Measurements from ENCODE around the gene EPS8.
"Not testable (repeated sequence)": the region's sequence is repeated elsewhere in the genome, so short reads cannot be mapped to it uniquely, and the experiment has no call there.

Gene EPS8

DNA sequence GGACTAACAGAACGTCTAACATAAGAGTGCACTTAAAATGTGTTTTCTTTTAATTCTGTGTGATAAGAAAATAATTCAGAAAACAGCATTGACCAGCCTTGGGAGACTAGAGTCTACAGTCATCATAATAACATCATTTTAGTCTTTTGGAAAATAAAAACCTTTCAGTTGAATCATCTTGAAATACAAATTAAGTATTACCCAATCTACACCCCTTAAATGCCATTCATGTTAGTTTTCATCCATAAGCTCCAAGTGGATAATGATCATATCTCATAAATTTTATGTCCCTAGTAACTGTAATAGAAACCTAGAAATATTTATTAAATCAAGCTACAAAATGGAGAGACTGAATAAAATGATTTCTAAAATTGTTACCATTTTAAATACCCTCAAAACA lies 32.4 kb downstream of the EPS8 start:
- TF ChIP-seq, protein P1, sequence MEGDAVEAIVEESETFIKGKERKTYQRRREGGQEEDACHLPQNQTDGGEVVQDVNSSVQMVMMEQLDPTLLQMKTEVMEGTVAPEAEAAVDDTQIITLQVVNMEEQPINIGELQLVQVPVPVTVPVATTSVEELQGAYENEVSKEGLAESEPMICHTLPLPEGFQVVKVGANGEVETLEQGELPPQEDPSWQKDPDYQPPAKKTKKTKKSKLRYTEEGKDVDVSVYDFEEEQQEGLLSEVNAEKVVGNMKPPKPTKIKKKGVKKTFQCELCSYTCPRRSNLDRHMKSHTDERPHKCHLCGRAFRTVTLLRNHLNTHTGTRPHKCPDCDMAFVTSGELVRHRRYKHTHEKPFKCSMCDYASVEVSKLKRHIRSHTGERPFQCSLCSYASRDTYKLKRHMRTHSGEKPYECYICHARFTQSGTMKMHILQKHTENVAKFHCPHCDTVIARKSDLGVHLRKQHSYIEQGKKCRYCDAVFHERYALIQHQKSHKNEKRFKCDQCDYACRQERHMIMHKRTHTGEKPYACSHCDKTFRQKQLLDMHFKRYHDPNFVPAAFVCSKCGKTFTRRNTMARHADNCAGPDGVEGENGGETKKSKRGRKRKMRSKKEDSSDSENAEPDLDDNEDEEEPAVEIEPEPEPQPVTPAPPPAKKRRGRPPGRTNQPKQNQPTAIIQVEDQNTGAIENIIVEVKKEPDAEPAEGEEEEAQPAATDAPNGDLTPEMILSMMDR (IDR thresholded peaks at IDR 0.05; ENCODE audit: low read depth, low read length), result no peak
- no peak for DNase-seq (ENCODE audit: extremely low read depth, low read depth)

DNA sequence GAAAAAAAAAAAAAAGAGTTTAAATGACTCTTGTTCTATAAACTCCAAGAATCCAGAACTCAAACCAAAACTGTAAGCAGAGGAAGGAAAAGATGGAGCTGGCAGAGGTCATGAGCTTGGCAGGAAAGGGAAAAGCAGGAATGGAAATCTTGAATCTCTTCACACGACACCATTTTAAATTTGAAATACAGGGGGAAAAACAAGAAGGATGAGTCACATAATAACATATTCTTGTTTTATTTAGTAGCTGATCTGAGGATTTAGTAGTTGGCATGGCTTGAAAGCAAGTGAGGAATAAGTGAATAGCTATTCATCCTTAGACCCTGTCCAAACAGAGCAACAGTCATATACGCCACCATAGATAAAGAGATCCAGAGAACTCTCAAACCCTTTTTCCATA lies 35.0 kb downstream of the EPS8 start:
- DNase-seq (ENCODE audit: extremely low read depth, low read depth), result no peak
- TF ChIP-seq, protein P1 (IDR thresholded peaks at IDR 0.05; ENCODE audit: low read depth, low read length), result no peak

DNA sequence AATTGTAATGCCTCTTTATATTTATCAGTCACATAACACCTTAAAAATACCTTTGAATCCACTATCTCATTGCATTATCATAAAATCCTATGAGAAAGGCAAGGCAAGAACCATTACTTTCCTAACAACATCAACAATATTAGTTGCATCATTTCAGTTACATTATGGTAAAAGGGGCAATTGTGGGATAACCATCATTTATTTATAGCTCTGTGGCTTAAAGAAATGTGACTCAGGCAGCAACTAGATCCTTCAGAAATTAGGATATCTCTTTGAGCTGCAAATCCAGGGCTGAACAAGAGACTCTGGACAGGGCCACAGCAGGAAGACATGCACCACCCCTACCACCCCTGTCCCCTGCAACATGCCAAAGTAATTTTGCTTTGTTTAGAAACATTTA lies 36.4 kb downstream of the EPS8 start:
- TF ChIP-seq, protein P1 (IDR thresholded peaks at IDR 0.05; ENCODE audit: low read depth, low read length), result no peak
- DNase-seq (ENCODE audit: extremely low read depth, low read depth), result no peak

DNA sequence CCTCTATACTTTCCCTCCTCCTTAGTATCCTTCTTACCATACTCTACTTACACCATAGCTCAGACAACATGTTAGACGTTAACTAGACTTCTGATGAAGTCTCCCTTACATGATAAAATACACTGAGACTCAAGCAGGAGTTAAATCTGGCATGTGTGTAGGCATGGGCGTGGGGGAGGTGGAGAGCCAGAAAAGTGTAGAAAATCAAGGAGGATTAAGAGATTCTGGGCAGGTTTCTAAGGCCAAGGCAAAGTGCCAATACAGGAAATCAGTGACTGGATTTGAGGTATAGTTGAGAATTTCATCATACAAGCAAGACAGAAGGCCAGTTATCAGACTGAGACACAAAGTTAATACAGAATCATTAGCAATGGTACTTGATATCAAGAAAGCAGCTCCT lies 37.4 kb downstream of the EPS8 start:
- DNase-seq (ENCODE audit: extremely low read depth, low read depth), result no peak
- TF ChIP-seq, protein P1 (IDR thresholded peaks at IDR 0.05; ENCODE audit: low read depth, low read length), result no peak

DNA sequence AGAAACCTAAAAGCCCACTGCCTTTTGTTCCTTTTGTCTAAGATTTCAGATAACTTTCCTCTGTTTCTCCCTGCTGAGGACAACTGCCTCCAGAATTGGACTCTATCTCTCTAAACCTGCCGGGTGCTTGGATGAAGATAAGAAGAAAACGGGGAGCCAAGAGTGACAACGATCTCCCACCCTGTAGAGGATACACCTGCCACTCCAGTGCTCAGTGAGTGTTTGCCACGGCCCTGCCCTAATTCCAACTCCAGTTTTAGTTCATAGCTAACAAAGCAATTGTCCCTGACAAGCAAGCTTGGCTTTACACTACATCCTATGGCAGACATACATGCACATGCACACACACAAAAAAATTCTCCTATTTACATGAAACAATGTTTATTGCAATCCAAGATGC lies 39.3 kb downstream of the EPS8 start:
- TF ChIP-seq, protein P1 (IDR thresholded peaks at IDR 0.05; ENCODE audit: low read depth, low read length), result no peak
- no peak for DNase-seq (ENCODE audit: extremely low read depth, low read depth)

DNA sequence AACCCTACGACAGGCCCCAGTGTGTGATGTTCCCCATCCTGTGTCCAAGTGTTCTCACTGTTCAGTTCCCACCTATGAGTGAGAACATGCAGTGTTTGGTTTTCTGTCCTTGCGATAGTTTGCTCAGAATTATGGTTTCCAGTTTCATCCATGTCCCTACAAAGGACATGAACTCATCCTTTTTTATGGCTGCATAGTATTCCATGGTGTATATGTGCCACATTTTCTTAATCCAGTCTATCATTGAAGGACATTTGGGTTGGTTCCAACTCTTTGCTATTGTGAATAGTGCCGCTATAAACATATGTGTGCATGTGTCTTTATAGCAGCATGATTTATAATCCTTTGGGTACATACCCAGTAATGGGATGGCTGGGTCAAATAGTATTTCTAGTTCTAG lies 47.3 kb downstream of the EPS8 start:
- DNase-seq (ENCODE audit: extremely low read depth, low read depth), result not testable (repeated sequence)

DNA sequence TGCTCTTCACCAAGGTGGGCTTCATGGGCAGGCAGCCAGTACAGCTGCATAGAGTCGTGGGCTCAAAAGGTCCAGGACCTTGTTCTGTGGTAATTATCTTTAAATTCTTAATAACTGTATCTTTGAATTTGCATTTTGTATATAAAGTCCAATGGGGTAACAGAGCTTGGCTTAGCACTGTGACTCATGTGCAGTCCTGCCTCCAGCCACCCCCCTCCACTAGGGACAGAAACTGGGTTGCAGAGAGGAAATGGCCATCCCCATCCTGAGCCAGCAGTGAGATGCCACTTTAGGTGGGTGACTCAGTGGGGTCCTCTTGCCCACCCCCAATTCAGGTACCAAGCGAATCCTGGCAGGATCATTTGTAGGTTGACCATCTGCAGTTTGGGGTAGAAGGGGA lies 48.1 kb downstream of the EPS8 start:
- TF ChIP-seq, protein P1 (IDR thresholded peaks at IDR 0.05; ENCODE audit: low read depth, low read length), result no peak

DNA sequence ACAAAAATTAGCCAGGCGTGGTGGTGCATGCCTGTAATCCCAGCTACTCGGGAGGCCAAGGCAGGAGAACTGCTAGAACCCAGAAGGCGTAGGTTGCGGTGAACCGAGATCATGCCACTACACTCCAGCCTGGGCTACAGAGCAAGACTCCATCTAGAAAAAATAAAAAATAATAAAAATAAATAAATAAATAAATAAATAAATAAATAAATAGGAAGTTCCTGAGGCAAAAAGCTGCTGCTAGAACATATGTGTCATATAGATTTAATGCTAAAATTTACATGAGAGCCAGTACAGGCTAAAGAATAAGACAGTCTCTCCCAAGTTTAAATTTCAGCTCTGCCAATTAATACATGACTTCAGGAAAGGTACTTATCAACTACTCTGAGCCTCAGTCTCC lies 48.8 kb downstream of the EPS8 start:
- DNase-seq (ENCODE audit: extremely low read depth, low read depth), result not testable (repeated sequence)

More for the DNA sequence above, 48.1 kb downstream of the EPS8 start:
- DNase-seq (ENCODE audit: extremely low read depth, low read depth), result no peak
